Motor neuron (in vitro differentiated cells): ENCODE results near the gene MLEC. TPM values are rescaled to one million over a fixed set of nuclear protein-coding genes. Genes with fewer than 3 reads are reported as not detected.

Experiments used
- ATAC-seq, 8 experiments: fragments of 200-7000 bp; cut with Tn5 transposase; replicated peaks in 6 of 8; 2 replicates each; pipeline ENCODE4 v1.8.0; 2021; ENCODE audit warnings: mild to moderate bottlenecking in 8 of 8, moderate library complexity in 8 of 8
- H3K27ac ChIP-seq, 2 donors: fragments of 250-450 bp; sonication (Bioruptor Pico); 2 replicates each; pipeline ENCODE4 v1.9.0; 2021; ENCODE audit warnings: antibody characterized with exemption in 2 of 2, mild to moderate bottlenecking in 2 of 2, moderate library complexity in 1 of 2
- H3K4me1 ChIP-seq, 2 donors: fragments of 250-450 bp; sonication (Bioruptor Pico); replicated peaks in 1 of 2; 2 replicates each; pipeline ENCODE4 v1.6.1; 2021; ENCODE audit warnings: antibody characterized with exemption in 2 of 2, mild to moderate bottlenecking in 2 of 2, moderate library complexity in 1 of 2
- H3K4me3 ChIP-seq, 5 donors: fragments of 250-450 bp; sonication (Bioruptor Pico); 2 replicates each; pipeline ENCODE4 v1.9.0; 2021; ENCODE audit warnings: antibody characterized with exemption in 5 of 5, mild to moderate bottlenecking in 5 of 5, moderate library complexity in 4 of 5
- WGBS, 10 experiments: fragments of 450-650 bp; shearing (Covaris generic); methylation state at CpG; one replicate each; pipeline ENCODE4 v1.0.0; 2022; 5-methylcytosine and 5-hydroxymethylcytosine counted together
- in situ Hi-C, 9 experiments: fragments of 400-800 bp; cut with MboI; loops; one replicate each; pipeline ENCODE4 v1.15.0; 2021; ENCODE audit warnings: low sequenced_read_pairs in 9 of 9, low pct_unique_long_range_greater_than_20kb in 2 of 9; ENCODE audit not compliant: unreplicated experiment in 9 of 9
- total RNA-seq, 8 experiments: library from RNA; unstranded; fragments of 300-600 nt; gene quantifications; 2 replicates each; pipeline versions ENCODE4 v1.2.3 to v1.2.4, GENCODE V29; 2022

MLEC gene, protein sequence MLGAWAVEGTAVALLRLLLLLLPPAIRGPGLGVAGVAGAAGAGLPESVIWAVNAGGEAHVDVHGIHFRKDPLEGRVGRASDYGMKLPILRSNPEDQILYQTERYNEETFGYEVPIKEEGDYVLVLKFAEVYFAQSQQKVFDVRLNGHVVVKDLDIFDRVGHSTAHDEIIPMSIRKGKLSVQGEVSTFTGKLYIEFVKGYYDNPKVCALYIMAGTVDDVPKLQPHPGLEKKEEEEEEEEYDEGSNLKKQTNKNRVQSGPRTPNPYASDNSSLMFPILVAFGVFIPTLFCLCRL
- 100 to 1,000 TPM in 1 of 8 experiments, 10 to 100 TPM in 7; 61.9 to 123 (median 84.1) TPM for total RNA-seq

DNA sequence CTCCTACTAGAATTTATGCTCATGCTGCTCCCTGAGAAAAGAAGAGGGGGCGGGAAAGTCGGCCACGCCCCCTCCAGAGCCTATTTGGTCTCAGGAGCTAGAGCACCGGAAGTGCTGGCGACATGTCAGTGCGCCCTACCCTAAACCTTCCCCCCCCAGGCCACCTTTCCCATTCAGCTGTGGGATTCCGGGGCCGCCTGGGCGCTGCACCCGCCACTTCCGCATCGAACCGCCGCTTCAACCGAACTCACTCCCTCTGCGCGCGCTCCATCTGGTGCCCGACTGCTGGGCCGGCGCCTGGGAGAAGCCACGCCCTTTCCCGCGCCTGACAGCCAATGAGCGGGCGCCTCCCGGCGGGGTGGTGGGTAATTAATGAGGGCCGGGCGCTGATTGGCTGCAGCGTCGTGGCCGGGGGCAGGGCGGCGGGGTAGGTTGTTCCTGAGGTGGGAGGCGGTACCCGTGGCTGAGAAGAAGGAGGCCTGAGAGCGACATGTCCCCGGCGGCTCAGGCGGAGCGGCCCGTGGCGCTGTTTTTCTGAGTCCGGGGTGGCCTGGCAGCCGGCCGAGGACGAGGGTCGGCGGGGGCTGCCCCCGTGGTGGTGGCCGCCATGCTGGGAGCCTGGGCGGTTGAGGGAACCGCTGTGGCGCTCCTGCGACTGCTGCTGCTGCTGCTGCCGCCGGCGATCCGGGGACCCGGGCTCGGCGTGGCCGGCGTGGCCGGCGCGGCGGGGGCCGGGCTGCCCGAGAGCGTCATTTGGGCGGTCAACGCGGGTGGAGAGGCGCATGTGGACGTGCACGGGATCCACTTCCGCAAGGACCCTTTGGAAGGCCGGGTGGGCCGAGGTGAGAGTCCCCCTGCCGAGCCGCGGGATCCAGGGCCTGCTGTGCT lies at the start of gene MLEC:
Gene MLEC, plus strand, starts transcription at position 460 of the 888 bp plus-strand sequence. Its CDS starts 148 bp downstream, at position 608.
- peaks cover 8 to 14% of the 10 kb centered on the region in 2 donors for H3K4me1 ChIP-seq
- in situ Hi-C loops, result no loop called here
- peak within 1 kb of the TSS; percentile 97 to 99 for H3K27ac ChIP-seq
- WGBS, 10 experiments, result 0% methylated on average over 1 to 6 of the region's 84 CpGs; no CpG with 5 or more reads in 6 of the 10 experiments
- peak; percentile 83 to 91 (median 88) for ATAC-seq
- peak within 1 kb of the TSS; percentile 52 to 100 (median 71) for H3K4me3 ChIP-seq

DNA sequence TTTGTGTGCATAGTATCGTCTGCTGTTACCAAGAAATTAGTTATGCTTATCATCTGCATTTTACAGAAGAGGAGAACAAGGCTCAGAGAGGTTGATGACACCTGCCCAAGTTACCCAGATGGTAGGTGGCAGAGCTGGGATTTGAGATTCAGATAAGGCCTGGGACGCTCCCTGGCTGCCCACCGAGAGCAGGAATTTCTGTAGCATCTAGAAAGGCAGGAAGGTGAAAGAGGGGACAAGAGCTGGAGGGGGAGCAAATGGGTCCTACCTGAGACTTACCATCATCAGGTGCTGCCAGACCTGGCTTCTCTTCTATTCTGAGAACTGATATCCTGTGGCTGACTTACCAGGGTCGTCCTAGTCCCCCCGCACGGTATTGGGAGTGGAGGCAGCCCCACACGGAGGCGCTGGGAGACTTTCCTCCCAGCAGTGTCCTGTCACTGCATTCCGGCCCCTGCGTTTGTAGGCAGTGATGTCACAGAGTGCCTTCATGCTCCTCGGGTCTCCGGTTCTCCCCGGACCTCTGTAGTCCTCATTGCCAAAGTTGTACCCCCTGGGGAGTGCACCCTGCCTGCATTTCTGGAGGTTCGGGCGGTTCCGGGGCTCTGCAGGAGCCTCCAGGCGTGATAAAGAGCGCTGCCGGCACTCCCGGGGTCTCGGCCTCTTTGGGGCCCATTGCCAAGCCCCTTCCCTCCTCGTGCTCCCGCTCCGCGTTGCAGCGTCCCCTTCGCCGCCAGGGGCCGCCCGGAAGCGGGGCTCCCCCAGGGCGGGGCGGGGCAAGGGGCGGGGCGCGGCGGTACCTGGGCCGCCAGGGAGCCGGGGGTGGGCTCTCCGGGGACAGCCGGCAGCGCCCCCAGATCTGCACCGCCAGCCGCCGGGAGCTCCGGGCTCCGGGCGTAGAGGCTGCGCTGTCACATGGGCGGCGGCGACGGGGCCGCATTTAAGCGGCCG lies 46.9 kb upstream of the MLEC start, which contains the start of gene CABP1:
Gene CABP1, plus strand, starts transcription at position 856 of the 951 bp plus-strand sequence. Its CDS starts 60 bp downstream, at position 916.
- Histone ChIP-seq H3K27ac (no peak within 1 kb of the TSS), H3K4me1 (peaks cover 0 to 4% of the 10 kb centered on the region in 2 donors), H3K4me3 (peak within 1 kb of the TSS; percentile 38 to 55 (median 46))
- ATAC-seq, result peak in 7 of 8 experiments; percentile 11 to 85 (median 81)
- in situ Hi-C loops, result loop anchor here in 1 of 9 experiments (10.0 to 25.0 kb wide), 2 partner anchors 55 to 322 kb away; partner anchors contain the start of gene POP5
- WGBS, 10 experiments, result 0 to 100% (median 18%) methylated on average over 1 to 11 of the region's 56 CpGs; no CpG with 5 or more reads in 2 of the 10 experiments

DNA sequence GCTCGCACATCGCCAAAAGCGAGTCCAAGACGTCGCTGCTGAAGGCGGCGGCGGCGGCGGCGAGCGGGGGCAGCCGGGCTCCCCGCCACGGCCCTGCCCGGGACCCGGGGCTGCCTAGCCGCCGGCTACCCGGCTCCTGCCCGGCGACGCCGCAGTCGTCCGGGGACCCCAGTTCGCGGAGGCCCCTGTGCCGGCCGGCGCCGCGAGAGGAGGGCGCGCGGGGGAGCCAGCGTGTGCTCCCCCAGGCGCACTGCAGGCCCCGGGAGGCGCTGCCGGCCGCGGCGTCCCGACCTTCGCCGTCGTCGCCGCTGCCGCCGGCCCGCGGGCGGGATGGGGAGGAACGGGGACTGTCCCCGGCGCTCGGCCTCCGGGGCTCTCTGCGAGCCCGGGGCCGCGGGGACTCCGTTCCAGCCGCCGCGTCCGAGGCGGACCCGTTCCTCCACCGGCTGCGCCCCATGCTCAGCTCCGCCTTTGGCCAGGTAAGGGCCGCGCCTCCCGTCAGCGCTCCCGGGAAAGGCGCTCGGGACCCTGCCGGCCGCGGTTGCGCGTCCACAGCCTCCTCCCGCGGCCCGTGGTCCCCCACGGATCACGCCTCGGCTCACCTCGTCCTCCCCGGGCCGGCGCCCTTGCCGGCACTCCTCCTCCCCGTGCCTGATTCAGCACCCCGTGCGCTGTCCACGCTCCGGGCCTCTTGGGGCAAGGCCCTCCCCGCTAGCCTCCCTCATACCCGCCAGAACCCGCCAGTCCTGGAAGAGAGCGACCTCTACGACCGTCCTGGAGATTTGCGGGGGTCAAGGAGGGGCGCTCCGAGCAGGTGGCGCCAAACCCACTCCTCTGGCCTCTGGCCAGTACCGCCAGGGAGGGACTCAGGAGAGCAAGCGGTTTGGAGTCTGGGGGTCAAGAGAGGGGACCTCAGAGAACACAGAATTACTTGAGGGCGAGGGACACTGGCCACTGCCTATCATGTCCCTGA lies 45.8 kb upstream of the MLEC start:
- H3K4me1 ChIP-seq, result peaks cover 0 to 4% of the 10 kb centered on the region in 2 donors
- no peak overlapping the region for H3K27ac ChIP-seq
- in situ Hi-C loops, result loop anchor here in 1 of 9 experiments (10.0 to 25.0 kb wide), 2 partner anchors 56 to 321 kb away; partner anchors contain the start of gene POP5
- peak overlapping the region; percentile 38 to 55 (median 46) for H3K4me3 ChIP-seq
- 1 to 16% (median 10%) methylated on average over 5 to 21 of the region's 115 CpGs; no CpG with 5 or more reads in 5 of the 10 experiments for WGBS, 10 experiments
- ATAC-seq, result peak; percentile 58 to 97 (median 67)

DNA sequence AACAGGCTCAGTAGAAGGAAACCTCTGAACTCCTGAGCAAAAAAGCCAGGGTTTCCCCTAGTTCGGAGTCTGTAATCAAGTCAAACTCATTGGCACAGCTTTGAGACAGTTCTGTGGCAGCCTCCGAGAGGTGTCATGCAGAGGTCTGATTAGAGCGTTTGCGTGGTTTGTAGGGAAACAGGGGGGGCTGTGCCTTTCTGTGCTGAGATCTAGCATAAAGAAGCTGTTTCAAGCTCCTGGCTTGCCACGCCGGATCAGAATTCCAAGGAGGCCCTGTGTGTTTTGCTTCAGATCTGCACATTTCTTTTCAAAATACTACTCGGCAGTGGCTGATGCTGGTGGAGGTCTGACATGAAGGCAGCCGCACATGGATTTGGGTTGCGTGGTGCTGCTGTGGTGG lies 44.8 kb upstream of the MLEC start:
- Histone ChIP-seq H3K27ac (no peak overlapping the region), H3K4me1 (peaks cover 0 to 4% of the 10 kb centered on the region in 2 donors), H3K4me3 (no peak overlapping the region)
- in situ Hi-C loops, result loop anchor here in 1 of 9 experiments (10.0 to 25.0 kb wide), 2 partner anchors 57 to 320 kb away; partner anchors contain the start of gene POP5
- no peak for ATAC-seq
- WGBS, 10 experiments, result 35 to 100% (median 86%) methylated on average over 1 to 4 of the region's 9 CpGs; no CpG with 5 or more reads in 3 of the 10 experiments

DNA sequence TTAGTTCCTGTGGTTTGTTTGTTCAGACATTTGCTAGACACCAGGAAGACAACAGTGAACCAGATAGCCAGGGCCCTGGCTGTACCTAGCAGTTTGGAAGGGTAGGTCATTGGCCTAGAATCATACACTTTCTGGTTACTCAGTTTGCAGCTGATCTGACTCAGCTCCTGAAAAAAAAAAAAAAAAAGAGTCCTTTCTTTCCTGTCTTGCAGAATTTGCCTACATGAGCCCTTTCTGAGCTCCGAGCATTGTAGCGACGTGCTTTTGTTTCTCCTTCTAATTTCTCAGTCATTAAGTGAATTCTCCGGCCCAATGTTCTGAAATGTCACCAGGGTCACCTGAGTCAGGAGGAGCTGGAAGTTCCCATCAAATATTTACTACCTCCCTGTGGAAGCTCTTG lies 44.1 kb upstream of the MLEC start:
- ATAC-seq, result no peak
- WGBS, 10 experiments, result 60 to 100% (median 79%) methylated on average over 1 to 4 of the region's 4 CpGs; no CpG with 5 or more reads in 2 of the 10 experiments
- no peak overlapping the region for H3K4me3 ChIP-seq
- peaks cover 0 to 4% of the 10 kb centered on the region in 2 donors for H3K4me1 ChIP-seq
- no peak overlapping the region for H3K27ac ChIP-seq
- in situ Hi-C loops, result loop anchor here in 1 of 9 experiments (10.0 to 25.0 kb wide), 2 partner anchors 58 to 319 kb away; partner anchors contain the start of gene POP5

DNA sequence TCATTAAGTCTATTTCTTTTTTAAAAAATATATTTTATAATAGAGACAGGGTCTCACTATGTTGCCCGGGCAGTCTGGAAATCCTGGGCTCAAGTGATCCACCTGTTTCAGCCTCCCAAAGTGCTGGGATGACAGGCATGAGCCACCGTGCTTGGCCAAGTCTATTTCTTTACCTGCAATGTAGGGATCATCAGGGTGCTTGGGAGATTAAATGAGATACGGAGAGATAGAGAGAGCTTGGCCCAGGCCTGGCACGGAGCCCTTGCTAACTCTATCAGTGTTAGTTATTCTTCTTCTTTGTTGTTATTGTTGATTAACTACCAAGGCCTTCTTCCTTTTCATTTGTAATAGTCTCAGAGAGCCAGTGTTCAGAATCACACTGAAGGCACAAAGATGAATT lies 43.4 kb upstream of the MLEC start:
- WGBS, 10 experiments, result 20 to 100% (median 68%) methylated on average over 1 to 4 of the region's 4 CpGs
- in situ Hi-C loops, result loop anchor here in 1 of 9 experiments (10.0 to 25.0 kb wide), 2 partner anchors 59 to 319 kb away; partner anchors contain the start of gene POP5
- no peak for ATAC-seq
- H3K4me1 ChIP-seq, result peaks cover 0 to 4% of the 10 kb centered on the region in 2 donors
- H3K27ac ChIP-seq, result no peak overlapping the region
- H3K4me3 ChIP-seq, result no peak overlapping the region

DNA sequence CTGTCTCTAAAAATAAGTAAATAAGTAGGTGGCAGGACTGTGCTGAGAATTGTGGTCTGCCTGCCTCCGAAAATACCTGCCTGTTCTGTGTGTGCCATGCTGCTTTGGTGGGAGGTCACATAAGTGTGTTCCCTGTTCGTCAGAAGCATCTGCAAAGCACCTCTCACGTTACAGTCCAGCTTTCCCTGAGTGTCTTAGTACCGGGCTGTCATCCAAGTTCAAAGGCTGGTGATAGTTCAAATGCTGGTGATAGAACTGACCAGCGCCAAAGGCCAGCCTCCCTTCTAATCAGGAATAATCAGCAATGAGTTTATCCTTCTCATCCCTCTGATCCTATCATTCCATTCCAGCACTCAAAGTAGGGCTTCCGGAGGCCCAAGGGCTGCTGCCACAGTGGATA lies 40.9 kb upstream of the MLEC start:
- no peak overlapping the region for H3K27ac ChIP-seq
- WGBS, 10 experiments, result 22 to 100% (median 52%) methylated on average over 1 to 4 of the region's 6 CpGs; no CpG with 5 or more reads in 2 of the 10 experiments

DNA sequence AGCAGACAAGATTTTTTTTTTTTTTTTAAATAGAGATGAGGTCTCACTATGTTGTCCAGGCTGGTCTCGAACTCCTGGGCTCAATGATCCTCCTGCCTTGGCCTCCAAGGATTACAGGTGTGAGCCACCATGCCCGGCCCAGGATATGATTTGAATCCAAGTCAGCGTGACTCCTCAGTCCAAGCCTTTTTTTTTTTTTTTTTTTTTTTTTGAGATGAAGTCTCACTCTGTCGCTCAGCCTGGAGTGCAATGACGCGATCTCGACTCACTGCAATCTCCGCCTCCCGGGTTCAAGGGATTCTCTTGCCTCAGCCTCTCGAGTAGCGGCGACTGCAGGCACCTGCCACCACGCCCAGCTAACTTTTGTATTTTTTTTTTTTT lies 39.6 kb upstream of the MLEC start:
- no peak for ATAC-seq
- no peak overlapping the region for H3K4me3 ChIP-seq
- H3K27ac ChIP-seq, result no peak overlapping the region
- WGBS, 10 experiments, result 75 to 100% (median 85%) methylated on average over 1 to 13 of the region's 13 CpGs; no CpG with 5 or more reads in 2 of the 10 experiments
- H3K4me1 ChIP-seq, result peaks cover 2 to 9% of the 10 kb centered on the region in 2 donors
- in situ Hi-C loops, result loop anchor here in 1 of 9 experiments (10.0 to 25.0 kb wide), 2 partner anchors 63 to 315 kb away; partner anchors contain the start of gene POP5

More for the DNA sequence above, 40.9 kb upstream of the MLEC start:
- H3K4me3 ChIP-seq, result no peak overlapping the region
- peaks cover 2 to 13% of the 10 kb centered on the region in 2 donors for H3K4me1 ChIP-seq
- no peak for ATAC-seq
- in situ Hi-C loops, result loop anchor here in 1 of 9 experiments (10.0 to 25.0 kb wide), 2 partner anchors 61 to 316 kb away; partner anchors contain the start of gene POP5

DNA sequence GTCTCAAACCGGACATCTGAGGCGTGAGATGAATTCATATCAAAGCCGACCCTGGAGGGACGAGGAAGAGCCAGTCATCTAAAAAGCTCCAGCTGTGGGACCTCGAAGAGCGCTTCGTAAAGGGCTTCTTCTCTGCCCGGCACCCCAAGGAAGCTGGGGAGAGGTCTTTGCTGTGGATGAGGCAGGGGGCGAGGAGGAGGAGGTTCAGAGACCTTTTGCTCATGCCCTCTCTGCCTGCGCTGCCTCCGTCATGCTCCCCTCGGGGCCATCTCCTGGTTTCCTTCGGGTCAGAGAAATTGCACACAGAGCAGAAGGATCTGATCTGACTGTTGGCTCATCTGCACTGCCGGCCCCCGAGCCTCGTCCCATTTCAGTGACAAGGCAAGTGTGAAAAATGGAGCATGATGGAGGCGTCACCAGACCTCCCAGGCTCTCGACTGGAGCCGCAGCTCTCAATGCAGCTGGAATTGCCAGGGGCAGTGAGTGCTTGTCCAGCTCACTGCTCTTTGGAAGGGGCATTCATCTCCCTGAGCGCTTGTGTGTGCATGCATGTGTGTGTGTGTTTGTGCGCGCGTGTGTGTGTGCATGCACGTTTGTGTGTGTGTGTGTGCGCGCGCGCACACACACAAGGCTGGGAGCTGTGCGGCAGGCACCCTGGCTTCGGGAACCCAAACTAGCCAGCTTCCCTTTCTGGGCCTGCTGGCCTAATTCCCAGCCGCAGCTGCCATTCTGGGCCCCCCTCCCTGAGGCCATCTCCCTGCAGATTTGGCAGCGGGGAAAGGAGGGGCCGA lies 37.3 kb upstream of the MLEC start:
- H3K4me1 ChIP-seq, result peaks cover 2 to 9% of the 10 kb centered on the region in 2 donors
- ATAC-seq, result peak in 6 of 8 experiments; percentile 1 to 48 (median 30)
- in situ Hi-C loops, result loop anchor here in 1 of 9 experiments (10.0 to 25.0 kb wide), 2 partner anchors 65 to 313 kb away; partner anchors contain the start of gene POP5
- peak overlapping the region in 3 of 5 donors; percentile 1 to 20 (median 19) for H3K4me3 ChIP-seq
- 0 to 50% (median 16%) methylated on average over 2 to 12 of the region's 33 CpGs; no CpG with 5 or more reads in 3 of the 10 experiments for WGBS, 10 experiments
- no peak overlapping the region for H3K27ac ChIP-seq

DNA sequence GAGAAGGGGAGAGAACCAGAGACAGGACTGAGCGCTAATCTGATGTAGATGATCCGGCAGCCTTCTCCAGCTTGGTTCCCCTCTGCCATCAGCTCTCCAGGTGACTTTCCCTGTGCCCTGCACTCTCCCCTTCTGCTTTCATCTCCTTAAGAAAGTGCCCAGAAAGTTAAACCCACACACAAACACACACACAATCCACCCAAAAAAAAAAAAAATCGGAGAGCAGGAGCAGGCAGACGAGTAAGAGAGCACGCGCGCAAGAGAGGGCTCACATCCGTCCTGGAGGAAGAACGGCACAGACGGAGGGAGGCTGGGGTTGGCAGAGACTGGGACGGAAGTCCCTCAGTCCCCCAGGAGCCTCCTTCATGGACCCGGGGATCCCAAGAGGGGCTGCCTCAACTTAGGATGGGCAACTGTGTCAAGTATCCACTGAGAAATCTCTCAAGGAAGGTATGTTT lies 36.7 kb upstream of the MLEC start:
- no peak for ATAC-seq
- Histone ChIP-seq H3K4me3 (no peak overlapping the region), H3K27ac (no peak overlapping the region), H3K4me1 (peaks cover 2 to 9% of the 10 kb centered on the region in 2 donors)
- WGBS, 10 experiments, result 62 to 100% (median 80%) methylated on average over 1 to 7 of the region's 12 CpGs; no CpG with 5 or more reads in 6 of the 10 experiments
- in situ Hi-C loops, result no loop called here
